ENCODE results near the gene NFIA. TPM values are rescaled to one million over a fixed set of nuclear protein-coding genes. Genes with fewer than 3 reads are reported as not detected.

The NFIA gene
- total and polyA plus RNA-seq, 2 donors (not counting 1 experiment from before 2014, with no cell fraction given): 0.28 to 0.54 TPM

GRCh38 chr1:61420909-61421835, 338.8 kb downstream of the NFIA start:
- no peaks in the 10 kb centered on the region for H3K9me3 Mint-ChIP-seq (ENCODE audit: insufficient read depth)
- no peak overlapping the region for H3K4me3 Mint-ChIP-seq
- peaks cover 6% of the 10 kb centered on the region for H3K4me1 Mint-ChIP-seq

More at GRCh38 chr1:61420909-61421835, 338.8 kb downstream of the NFIA start:
- Histone ChIP-seq H4K20me1 (ENCODE audit: control insufficient read depth, insufficient read depth, low read length, poor library complexity, severe bottlenecking) (no peaks in the 10 kb centered on the region), H3K36me3 (replicated peaks in 1 of 2; ENCODE audit: control extremely low read depth in 1 of 2, control insufficient read depth in 1 of 2, extremely low read depth in 1 of 2, insufficient read depth in 2 of 2, low read length in 1 of 2) (no peaks in the 10 kb centered on the region), H3K4me2 (replicated peaks; ENCODE audit: low read depth, low read length, poor library complexity, severe bottlenecking) (no peak overlapping the region), H3K27me3 (replicated peaks in 1 of 4; ENCODE audit: control extremely low read depth in 1 of 4, control insufficient read depth in 3 of 4, insufficient read depth in 4 of 4, low read length in 3 of 4) (no peaks in the 10 kb centered on the region), H3K79me2 (ENCODE audit: control insufficient read depth, insufficient read depth, low read length) (no peaks in the 10 kb centered on the region), H3K9ac (ENCODE audit: low read length) (no peak overlapping the region), H3K4me1 (ENCODE audit: control insufficient read depth in 2 of 2, insufficient read depth in 2 of 2, low read length in 2 of 2) (peaks cover 0 to 5% of the 10 kb centered on the region in 2 donors), H3K27ac (ENCODE audit: low read length in 2 of 2) (no peak overlapping the region), H2AFZ (ENCODE audit: insufficient read depth, low read depth, low read length, poor library complexity, severe bottlenecking) (no peak overlapping the region), H3K9me3 (ENCODE audit: control extremely low read depth in 1 of 3, control insufficient read depth in 2 of 3, insufficient read depth in 1 of 3, low read length in 2 of 3) (no peaks in the 10 kb centered on the region), H3K4me3 (ENCODE audit: control extremely low read depth in 1 of 5, extremely low read depth in 1 of 5, insufficient read depth in 1 of 5, low read depth in 2 of 5, low read length in 4 of 5) (no peak overlapping the region)
- TF ChIP-seq CTCF (IDR thresholded peaks at IDR 0.05) (no peak), EZH2 (IDR thresholded peaks at IDR 0.05; ENCODE audit: borderline replicate concordance, insufficient read depth, low read depth, low read length, poor library complexity, severe bottlenecking) (no peak)
- ATAC-seq (ENCODE audit: low read depth): no peak
- ChIA-PET POLR2A (no interaction called here), CTCF (no interaction called here)
- Mint-ChIP-seq H3K27me3 (peaks cover 10% of the 10 kb centered on the region), H3K27ac (no peak overlapping the region)
- WGBS (ENCODE audit: insufficient coverage): 85% methylated on average over 11 of the region's 14 CpGs
- intact Hi-C loops (cut with micrococcal nuclease): no loop called here
- no peak for DNase-seq

All from B cell (primary cell).